K562 (cell line): Measurements from ENCODE around the gene ADAM30. TPM values are rescaled to one million over a fixed set of nuclear protein-coding genes. Genes with fewer than 3 reads are reported as not detected.

ENCODE experiments used
- ATAC-seq: fragments of 200-7000 bp; cut with Tn5 transposase; 3 replicates; pipeline ENCODE4 v1.9.1; 2020; ENCODE audit warnings: moderate library complexity
- BruUV-seq: library from RNA; stranded (reverse); fragments of 400-500 nt; replicated peaks from 2 replicates; lab custom pipeline; 2021; lab: Mats Ljungman, UMichigan
- CTCF ChIA-PET: fragments of 300-600 bp; formaldehyde crosslinking; extraction: SDS; loops from one replicate; lab custom pipeline; 2021; ENCODE audit warnings: low intra/inter-chr PET ratio; lab: Yijun Ruan, JAX
- POLR2A ChIA-PET: fragments of 300-600, 350-650 bp; sonication (Branson Sonifier 250); formaldehyde crosslinking; extraction: SDS; loops from one replicate; lab custom pipeline; 2021; ENCODE audit warnings: antibody characterized with exemption, inconsistent platforms; lab: Yijun Ruan, JAX
- DNase-seq, 4 experiments: peaks; one replicate each; pipeline versions ENCODE4 v3.0.0 to v3.0.0-alpha.2; 2011 to 2018; ENCODE audit warnings: low spot score in 3 of 4, mixed read lengths in 3 of 4; ENCODE audit errors: extremely low read depth in 1 of 4
- FAIRE-seq: peaks from 2 replicates; lab custom pipeline; 2011; peaks lifted over from hg19 to GRCh38; lab: Jason Lieb, UNC
- H2AFZ ChIP-seq: 2 replicates; pipeline ENCODE4 v1.6.0; 2011; ENCODE audit warnings: low read depth, low read length, control low read depth, inconsistent platforms
- H3K27ac ChIP-seq: fragments of 200-600 bp; 3 replicates; pipeline ENCODE4 v1.8.0; 2011; ENCODE audit warnings: low read depth, mild to moderate bottlenecking, control low read depth, inconsistent platforms, low read length, moderate library complexity, mixed read lengths; ENCODE audit errors: extremely low read depth
- H3K27me3 ChIP-seq, 2 experiments: fragments of 300-600 bp in 1 of 2; 2 replicates in 1 of 2; 3 replicates in 1 of 2; pipeline versions ENCODE4 v1.6.0 to v1.8.0; 2011; ENCODE audit warnings: inconsistent platforms in 2 of 2, low read length in 2 of 2, mild to moderate bottlenecking in 1 of 2, mixed read lengths in 1 of 2, moderate library complexity in 1 of 2; ENCODE audit not compliant: control insufficient read depth in 2 of 2, insufficient read depth in 2 of 2
- H3K36me3 ChIP-seq: fragments of 300-600 bp; 3 replicates; pipeline ENCODE4 v1.8.0; 2011; ENCODE audit warnings: mild to moderate bottlenecking, low read length, inconsistent platforms; ENCODE audit not compliant: control insufficient read depth, insufficient read depth
- H3K4me1 ChIP-seq, 2 experiments: fragments of 200-600 bp in 1 of 2; replicated peaks in 1 of 2; 2 replicates in 1 of 2; 3 replicates in 1 of 2; pipeline versions ENCODE4 v1.5.1 to v1.8.0; 2011; ENCODE audit warnings: inconsistent platforms in 2 of 2, low read length in 2 of 2, mild to moderate bottlenecking in 1 of 2, mixed read lengths in 1 of 2, moderate library complexity in 1 of 2; ENCODE audit not compliant: control insufficient read depth in 2 of 2, insufficient read depth in 2 of 2
- H3K4me2 ChIP-seq: 2 replicates; pipeline ENCODE4 v1.6.1; 2011; ENCODE audit warnings: low read length, control low read depth, inconsistent platforms, mixed read lengths; ENCODE audit not compliant: insufficient read depth
- H3K4me3 ChIP-seq: fragments of 200-600 bp; sonication (generic), shearing (Covaris generic); 2 replicates; pipeline ENCODE4 v1.5.1; 2016; ENCODE audit warnings: control low read depth, inconsistent platforms
- H3K79me2 ChIP-seq: fragments of 200-600 bp; 3 replicates; pipeline ENCODE4 v1.8.0; 2011; ENCODE audit warnings: low read length, inconsistent platforms; ENCODE audit not compliant: control insufficient read depth, insufficient read depth
- H3K9ac ChIP-seq, 2 experiments: 2 replicates each; pipeline versions ENCODE4 v1.6.0 to v1.6.1; 2011; ENCODE audit warnings: low read depth in 2 of 2, low read length in 2 of 2, control low read depth in 1 of 2, inconsistent platforms in 1 of 2, mild to moderate bottlenecking in 1 of 2, mixed read lengths in 1 of 2; ENCODE audit not compliant: insufficient read depth in 1 of 2
- H3K9me1 ChIP-seq: one replicate; pipeline ENCODE4 v1.6.0; 2011; ENCODE audit warnings: inconsistent platforms, mild to moderate bottlenecking, low read length, moderate library complexity; ENCODE audit not compliant: control insufficient read depth, insufficient read depth
- H3K9me3 ChIP-seq: replicated peaks from 2 replicates; pipeline ENCODE4 v1.5.1; 2011; ENCODE audit warnings: low read depth, low read length, inconsistent platforms; ENCODE audit not compliant: control insufficient read depth, insufficient read depth
- H4K20me1 ChIP-seq: replicated peaks from 2 replicates; pipeline ENCODE4 v1.6.1; 2011; ENCODE audit warnings: low read length, inconsistent platforms, mixed read lengths; ENCODE audit not compliant: control insufficient read depth, insufficient read depth
- CBFA2T3 ChIP-seq: fragments of 450-650 bp; IDR thresholded peaks from 2 replicates; pipeline ENCODE4 v1.6.1; 2017
- CC2D1A ChIP-seq: fragments of 450-650 bp; IDR thresholded peaks from 2 replicates; pipeline ENCODE4 v1.6.1; 2017; ENCODE audit warnings: mild to moderate bottlenecking
- CHD1 ChIP-seq: fragments of 200-600 bp; sonication (generic); IDR thresholded peaks from one replicate; pipeline ENCODE4 v1.6.1; 2012; ENCODE audit warnings: mild to moderate bottlenecking, moderate library complexity, low read length, inconsistent platforms
- FOXK2 ChIP-seq, 2 experiments: fragments of 450-650 bp; IDR thresholded peaks in 1 of 2; conservative IDR thresholded peaks in 1 of 2; 2 replicates each; pipeline ENCODE4 v1.6.1; 2016; ENCODE audit warnings: low read depth in 2 of 2, mild to moderate bottlenecking in 1 of 2
- GTF2E2 ChIP-seq: fragments of 200-800 bp; sonication (Bioruptor generic); IDR thresholded peaks from 2 replicates; pipeline ENCODE4 v1.6.1; 2016; ENCODE audit warnings: missing genetic modification characterization, missing compliant biosample characterization
- KLF10 ChIP-seq: fragments of 250-450 bp; sonication (Bioruptor Pico); IDR thresholded peaks from 2 replicates; pipeline ENCODE4 v1.6.1; 2021; ENCODE audit warnings: matching md5 sums
- KLF13 ChIP-seq: fragments of 450-650 bp; IDR thresholded peaks from 2 replicates; pipeline ENCODE4 v1.6.1; 2016; ENCODE audit warnings: missing genetic modification characterization, low read depth, mild to moderate bottlenecking, missing compliant biosample characterization, moderate library complexity, borderline replicate concordance
- NFATC3 ChIP-seq: fragments of 450-650 bp; IDR thresholded peaks from 2 replicates; pipeline ENCODE4 v1.6.1; 2017; ENCODE audit warnings: mild to moderate bottlenecking
- TARDBP ChIP-seq: fragments of 450-650 bp; IDR thresholded peaks from 2 replicates; pipeline ENCODE4 v1.6.1; 2016
- TOE1 ChIP-seq, 2 experiments: fragments of 450-650 bp in 1 of 2; sonication (generic) in 1 of 2; formaldehyde crosslinking in 1 of 2; IDR thresholded peaks; 2 replicates each; pipeline versions ENCODE4 v1.7.1 to v1.8.0; 2016 to 2022; ENCODE audit warnings: borderline replicate concordance in 2 of 2, mild to moderate bottlenecking in 2 of 2, antibody characterized with exemption in 1 of 2, inconsistent platforms in 1 of 2, low read depth in 1 of 2, missing genetic modification reagents in 1 of 2, moderate library complexity in 1 of 2
- XRCC4 ChIP-seq: IDR thresholded peaks from one replicate; pipeline ENCODE4 v1.6.1; 2011; ENCODE audit not compliant: insufficient read depth, insufficient read length; ENCODE audit errors: extremely low read depth
- ZBTB43 ChIP-seq: sonication (generic); formaldehyde crosslinking; IDR thresholded peaks from 2 replicates; pipeline ENCODE4 v1.8.0; 2023; ENCODE audit warnings: mild to moderate bottlenecking, missing genetic modification reagents
- ZNF436 ChIP-seq: fragments of 250-450, 450-650 bp; sonication (Bioruptor Pico); formaldehyde crosslinking; IDR thresholded peaks from 2 replicates; pipeline ENCODE4 v1.7.0; 2020; ENCODE audit warnings: mild to moderate bottlenecking
- ZNF785 ChIP-seq: fragments of 250-450 bp; sonication (Bioruptor Pico); IDR thresholded peaks from 2 replicates; pipeline ENCODE4 v1.4.0; 2020; ENCODE audit warnings: mild to moderate bottlenecking
- in situ Hi-C: fragments of 300-500 bp; cut with MboI; formaldehyde crosslinking; loops from 4 replicates; pipeline ENCODE4 v1.15.0; 2018; ENCODE audit warnings: inconsistent platforms, mixed read lengths
- intact Hi-C: fragments of 100-400 bp; cut with micrococcal nuclease; formaldehyde crosslinking; loops from 2 replicates; pipeline ENCODE4 v1.14.2; 2022
- polyA plus RNA-seq, 8 experiments: library from polyadenylated mRNA; depleted of rRNA in 4 of 8; stranded (reverse) in 5 of 8; unstranded in 3 of 8; fragments of >200 nt; fragmentation: Nextera tagmentation in 2 of 8; fragmentation: Illumina TruSeq in 1 of 8; extraction: Ambion mirVana in 2 of 8; extraction: Trizol in 1 of 8; gene quantifications; 2 replicates each; pipeline versions ENCODE4 v1.2.1 to v1.2.3, GENCODE V29; 2011 to 2014; ENCODE audit warnings: inconsistent platforms in 1 of 8, missing spikeins in 1 of 8
- total RNA-seq, 7 experiments: library from RNA; depleted of rRNA in 6 of 7; stranded (reverse); fragments of >200 nt in 6 of 7; fragmentation: Illumina TruSeq in 2 of 7; extraction: Trizol in 2 of 7; gene quantifications; 2 replicates each; pipeline versions ENCODE4 v1.2.1 to v1.2.3, GENCODE V29; 2011 to 2021; ENCODE audit warnings: low replicate concordance in 1 of 7
- TF ChIP-seq, protein P1 (sequence below), 2 experiments: IDR thresholded peaks; 2 replicates each; pipeline ENCODE4 v1.6.1; 2012; ENCODE audit warnings: improper control_type of control experiment in 2 of 2, low read depth in 2 of 2, low read length in 2 of 2, borderline replicate concordance in 1 of 2
- TF ChIP-seq, protein P2 (sequence below): sonication (generic); formaldehyde crosslinking; IDR thresholded peaks from 2 replicates; pipeline ENCODE4 v1.4.0; 2020; ENCODE audit warnings: mild to moderate bottlenecking, missing genetic modification reagents
- TF ChIP-seq, protein P3 (sequence below): fragments of 450-650 bp; formaldehyde crosslinking; IDR thresholded peaks from 2 replicates; pipeline ENCODE4 v1.4.0; 2020; ENCODE audit warnings: mild to moderate bottlenecking, moderate library complexity

The ADAM30 gene
- total and polyA plus RNA-seq, 9 of the 15 experiments (the other 6 are each of a cell fraction or from before 2014, with no cell fraction given), result not detected

GRCh38 chr1:119940697-119941096 lies 44.4 kb upstream of the ADAM30 start:
- no peaks in the 10 kb centered on the region for H3K36me3 ChIP-seq
- FAIRE-seq (no peak), DNase-seq (no peak), ATAC-seq (no peak)
- no peak overlapping the region for H3K4me3 ChIP-seq
- no peaks in the 10 kb centered on the region for H3K9me1 ChIP-seq
- peaks cover 2 to 10% of the 10 kb centered on the region in 2 experiments; a peak in 1 of 5 replicates for H3K27me3 ChIP-seq
- no peak overlapping the region for H3K4me2 ChIP-seq
- BruUV-seq, result no TSS peak
- in situ Hi-C loops, result no loop called here
- no peaks in the 10 kb centered on the region for H4K20me1 ChIP-seq
- no peak overlapping the region for H2AFZ ChIP-seq
- H3K4me1 ChIP-seq, result no peaks in the 10 kb centered on the region
- H3K27ac ChIP-seq, result no peak overlapping the region
- ChIA-PET CTCF (no interaction called here), POLR2A (interaction anchor here (1.0 kb wide), 1 partner anchor 24 kb away, joined by 3 read pairs; no protein-coding TSS in a partner anchor)
- H3K79me2 ChIP-seq, result no peaks in the 10 kb centered on the region
- intact Hi-C loops, result no loop called here
- no peak overlapping the region for H3K9ac ChIP-seq
- no peaks in the 10 kb centered on the region for H3K9me3 ChIP-seq
- no peak for TF ChIP-seq ZNF785 (CRISPR knock-in tag)
- no peak for TF ChIP-seq ZNF436
- TF ChIP-seq TOE1 (IDR thresholded peaks at IDR 0.05; ENCODE audit: borderline replicate concordance), result no peak
- no peak for TF ChIP-seq TOE1 (CRISPR knock-in tag; IDR thresholded peaks at IDR 0.05; ENCODE audit: borderline replicate concordance, low read depth)
- TF ChIP-seq ZBTB43 (CRISPR knock-in tag), result no peak
- TF ChIP-seq CBFA2T3, result no peak
- TF ChIP-seq FOXK2 (conservative IDR thresholded peaks at IDR 0.05 in 1 of 2, IDR thresholded peaks at IDR 0.05 in 1 of 2; ENCODE audit: low read depth in 2 of 2), result no peak
- TF ChIP-seq XRCC4, result no peak
- no peak for TF ChIP-seq KLF10
- no peak for TF ChIP-seq GTF2E2 (tag)
- TF ChIP-seq NFATC3, result no peak
- TF ChIP-seq, protein P1, sequence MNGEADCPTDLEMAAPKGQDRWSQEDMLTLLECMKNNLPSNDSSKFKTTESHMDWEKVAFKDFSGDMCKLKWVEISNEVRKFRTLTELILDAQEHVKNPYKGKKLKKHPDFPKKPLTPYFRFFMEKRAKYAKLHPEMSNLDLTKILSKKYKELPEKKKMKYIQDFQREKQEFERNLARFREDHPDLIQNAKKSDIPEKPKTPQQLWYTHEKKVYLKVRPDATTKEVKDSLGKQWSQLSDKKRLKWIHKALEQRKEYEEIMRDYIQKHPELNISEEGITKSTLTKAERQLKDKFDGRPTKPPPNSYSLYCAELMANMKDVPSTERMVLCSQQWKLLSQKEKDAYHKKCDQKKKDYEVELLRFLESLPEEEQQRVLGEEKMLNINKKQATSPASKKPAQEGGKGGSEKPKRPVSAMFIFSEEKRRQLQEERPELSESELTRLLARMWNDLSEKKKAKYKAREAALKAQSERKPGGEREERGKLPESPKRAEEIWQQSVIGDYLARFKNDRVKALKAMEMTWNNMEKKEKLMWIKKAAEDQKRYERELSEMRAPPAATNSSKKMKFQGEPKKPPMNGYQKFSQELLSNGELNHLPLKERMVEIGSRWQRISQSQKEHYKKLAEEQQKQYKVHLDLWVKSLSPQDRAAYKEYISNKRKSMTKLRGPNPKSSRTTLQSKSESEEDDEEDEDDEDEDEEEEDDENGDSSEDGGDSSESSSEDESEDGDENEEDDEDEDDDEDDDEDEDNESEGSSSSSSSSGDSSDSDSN (IDR thresholded peaks at IDR 0.05; ENCODE audit: borderline replicate concordance in 1 of 2, low read depth in 2 of 2, low read length in 2 of 2), result no peak
- TF ChIP-seq, protein P2, sequence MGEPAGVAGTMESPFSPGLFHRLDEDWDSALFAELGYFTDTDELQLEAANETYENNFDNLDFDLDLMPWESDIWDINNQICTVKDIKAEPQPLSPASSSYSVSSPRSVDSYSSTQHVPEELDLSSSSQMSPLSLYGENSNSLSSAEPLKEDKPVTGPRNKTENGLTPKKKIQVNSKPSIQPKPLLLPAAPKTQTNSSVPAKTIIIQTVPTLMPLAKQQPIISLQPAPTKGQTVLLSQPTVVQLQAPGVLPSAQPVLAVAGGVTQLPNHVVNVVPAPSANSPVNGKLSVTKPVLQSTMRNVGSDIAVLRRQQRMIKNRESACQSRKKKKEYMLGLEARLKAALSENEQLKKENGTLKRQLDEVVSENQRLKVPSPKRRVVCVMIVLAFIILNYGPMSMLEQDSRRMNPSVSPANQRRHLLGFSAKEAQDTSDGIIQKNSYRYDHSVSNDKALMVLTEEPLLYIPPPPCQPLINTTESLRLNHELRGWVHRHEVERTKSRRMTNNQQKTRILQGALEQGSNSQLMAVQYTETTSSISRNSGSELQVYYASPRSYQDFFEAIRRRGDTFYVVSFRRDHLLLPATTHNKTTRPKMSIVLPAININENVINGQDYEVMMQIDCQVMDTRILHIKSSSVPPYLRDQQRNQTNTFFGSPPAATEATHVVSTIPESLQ (CRISPR knock-in tag), result no peak
- TF ChIP-seq KLF13, result no peak
- TF ChIP-seq TARDBP, result no peak
- no peak for TF ChIP-seq CC2D1A
- TF ChIP-seq, protein P3, sequence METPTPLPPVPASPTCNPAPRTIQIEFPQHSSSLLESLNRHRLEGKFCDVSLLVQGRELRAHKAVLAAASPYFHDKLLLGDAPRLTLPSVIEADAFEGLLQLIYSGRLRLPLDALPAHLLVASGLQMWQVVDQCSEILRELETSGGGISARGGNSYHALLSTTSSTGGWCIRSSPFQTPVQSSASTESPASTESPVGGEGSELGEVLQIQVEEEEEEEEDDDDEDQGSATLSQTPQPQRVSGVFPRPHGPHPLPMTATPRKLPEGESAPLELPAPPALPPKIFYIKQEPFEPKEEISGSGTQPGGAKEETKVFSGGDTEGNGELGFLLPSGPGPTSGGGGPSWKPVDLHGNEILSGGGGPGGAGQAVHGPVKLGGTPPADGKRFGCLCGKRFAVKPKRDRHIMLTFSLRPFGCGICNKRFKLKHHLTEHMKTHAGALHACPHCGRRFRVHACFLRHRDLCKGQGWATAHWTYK (CRISPR knock-in tag), result no peak
- TF ChIP-seq CHD1, result no peak
